Activated effector memory CD4-positive, alpha-beta T cell treated with Interleukin-2 at 50 U/mL for 16 hours (primary cell): ENCODE results near the gene KCNQ2.

Experiments
- DNase-seq: peaks from one replicate; pipeline ENCODE4 v3.0.0-alpha.2; 2020

KCNQ2 gene

DNA sequence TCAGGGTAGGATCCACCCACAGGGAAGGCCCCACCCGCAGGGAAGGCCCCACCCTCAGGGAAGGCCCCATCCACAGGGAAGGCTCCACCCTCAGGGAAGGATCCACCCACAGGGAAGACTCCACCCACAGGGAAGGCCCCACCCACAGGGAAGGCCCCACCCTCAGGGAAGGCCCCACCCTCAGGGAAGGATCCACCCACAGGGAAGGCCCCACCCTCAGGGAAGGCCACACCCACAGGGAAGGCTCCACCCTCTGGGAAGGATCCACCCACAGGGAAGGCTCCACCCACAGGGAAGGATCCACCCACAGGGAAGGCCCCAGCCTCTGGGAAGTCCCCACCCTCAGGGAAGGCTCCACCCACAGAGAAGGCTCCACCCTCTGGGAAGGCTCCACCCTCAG is 40.5 kb downstream of the KCNQ2 start:
- no peak for DNase-seq

DNA sequence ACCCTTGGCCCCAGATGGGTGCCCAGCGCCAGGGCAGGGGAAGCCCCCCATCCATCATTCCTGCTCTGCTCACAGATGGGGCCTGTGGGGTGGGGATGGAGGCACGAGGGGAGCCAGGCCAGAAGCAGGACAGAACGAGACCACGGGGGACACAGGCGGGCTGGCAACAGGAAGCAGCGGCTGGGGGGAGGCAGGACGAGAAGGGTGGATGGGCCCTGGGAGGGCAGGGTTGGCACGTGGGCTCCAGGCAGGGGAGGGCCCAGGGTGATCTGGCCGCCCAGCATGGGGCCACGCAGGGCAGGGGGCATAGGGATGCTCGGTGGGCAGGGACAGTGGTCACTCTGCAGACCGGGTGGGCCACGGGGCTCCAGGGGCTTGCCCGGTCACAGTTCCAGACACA is 41.6 kb downstream of the KCNQ2 start:
- no peak for DNase-seq

DNA sequence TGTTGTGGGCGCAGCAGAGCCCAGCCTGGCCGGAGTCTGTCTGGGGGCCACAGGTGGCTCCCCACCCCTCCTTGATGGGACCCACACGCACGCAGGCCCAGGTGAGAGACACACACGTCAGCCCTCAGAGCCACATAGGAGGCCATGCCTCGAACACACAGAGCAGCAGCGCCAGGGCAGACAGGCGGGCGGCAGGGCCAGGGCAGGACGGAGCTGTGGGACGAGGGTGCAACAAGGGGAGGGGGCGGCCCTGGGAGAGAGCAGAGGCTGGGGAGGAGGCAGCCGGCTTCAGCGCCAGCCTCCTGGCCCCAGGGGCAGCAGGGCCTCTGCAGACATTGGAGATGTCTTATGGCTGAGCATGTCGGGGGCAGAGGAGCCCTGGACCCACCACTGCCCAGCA is 42.5 kb downstream of the KCNQ2 start:
- DNase-seq: no peak

DNA sequence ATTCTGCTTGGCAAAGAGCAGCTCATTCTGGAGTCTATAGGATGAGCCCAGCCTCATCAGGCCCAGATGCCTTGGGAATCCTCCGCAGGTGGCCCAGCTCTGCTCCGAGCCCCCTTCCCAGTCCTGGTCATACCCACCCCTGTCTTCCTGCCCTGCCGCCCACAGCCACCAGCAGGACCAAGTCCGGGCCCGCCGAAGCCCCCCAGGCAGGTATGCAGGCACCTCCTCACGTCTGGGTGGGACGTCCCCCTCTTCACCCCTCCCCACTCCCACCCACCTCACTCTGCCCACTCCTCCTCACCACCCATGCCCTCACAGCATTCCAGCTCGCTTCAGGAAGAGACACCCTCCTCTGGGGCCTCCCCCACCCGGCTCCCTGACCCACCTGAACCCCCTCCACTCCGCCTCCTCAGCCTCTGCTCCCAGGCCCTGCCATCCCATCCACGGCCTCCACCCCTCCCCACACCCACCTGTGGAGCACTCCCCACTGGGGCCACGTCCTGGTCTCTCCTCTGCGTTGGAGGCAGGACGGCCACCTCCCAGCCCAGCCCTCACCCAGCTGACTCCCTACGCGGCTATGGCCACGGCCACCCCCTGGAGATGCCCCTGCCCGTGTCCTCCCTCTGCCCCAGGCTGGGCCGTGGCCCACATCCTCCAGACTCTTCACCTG is 43.4 kb downstream of the KCNQ2 start:
- no peak for DNase-seq

DNA sequence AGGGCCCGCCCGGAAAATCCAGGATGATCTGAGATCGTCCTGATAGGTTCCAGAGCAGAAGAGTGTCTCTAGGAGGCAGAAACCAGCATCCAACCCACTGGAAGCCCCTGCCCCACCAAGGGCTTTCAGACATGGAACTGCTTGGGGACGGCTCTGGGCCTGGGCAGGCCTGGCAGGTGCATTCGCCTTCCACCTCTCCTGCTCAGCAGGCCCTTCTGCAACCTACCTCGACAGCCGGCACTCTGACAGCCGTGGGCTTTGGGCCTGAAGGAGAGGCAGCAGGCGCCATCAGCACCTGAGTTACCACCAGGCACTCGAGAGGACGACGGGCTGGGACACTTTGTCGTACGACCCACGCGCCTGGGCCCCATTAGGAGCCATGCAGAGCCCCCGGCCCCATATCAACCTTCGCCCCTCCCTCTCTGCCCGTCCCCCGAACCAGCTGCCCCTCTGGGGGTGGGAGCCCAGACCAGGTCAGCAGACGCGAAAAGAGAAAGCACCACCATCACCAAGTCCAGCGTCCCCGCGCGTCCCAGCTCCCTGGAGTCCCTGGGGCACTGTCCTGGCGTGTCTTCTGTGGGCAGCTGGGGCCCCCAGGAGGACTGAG is 44.6 kb downstream of the KCNQ2 start:
- DNase-seq: no peak

DNA sequence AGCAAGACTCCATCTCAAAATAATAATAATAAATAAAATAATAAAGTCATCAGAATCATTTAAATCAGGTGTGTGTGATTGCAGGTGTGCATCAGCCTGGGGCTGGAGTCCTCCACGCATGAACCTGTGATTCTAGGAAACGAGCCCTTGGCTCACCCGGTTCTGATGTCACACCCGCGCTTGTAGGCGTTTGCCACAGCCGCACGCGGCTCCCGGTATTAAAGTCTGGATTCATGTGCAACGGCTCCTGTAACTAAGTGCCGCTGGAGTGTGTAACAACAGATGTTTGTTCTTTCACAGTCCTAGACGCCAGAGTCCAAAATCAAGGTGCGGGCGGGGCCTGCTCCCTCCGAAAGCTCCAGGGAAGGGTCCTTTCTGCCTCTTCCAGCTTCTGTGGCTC is 45.2 kb downstream of the KCNQ2 start:
- DNase-seq: no peak

DNA sequence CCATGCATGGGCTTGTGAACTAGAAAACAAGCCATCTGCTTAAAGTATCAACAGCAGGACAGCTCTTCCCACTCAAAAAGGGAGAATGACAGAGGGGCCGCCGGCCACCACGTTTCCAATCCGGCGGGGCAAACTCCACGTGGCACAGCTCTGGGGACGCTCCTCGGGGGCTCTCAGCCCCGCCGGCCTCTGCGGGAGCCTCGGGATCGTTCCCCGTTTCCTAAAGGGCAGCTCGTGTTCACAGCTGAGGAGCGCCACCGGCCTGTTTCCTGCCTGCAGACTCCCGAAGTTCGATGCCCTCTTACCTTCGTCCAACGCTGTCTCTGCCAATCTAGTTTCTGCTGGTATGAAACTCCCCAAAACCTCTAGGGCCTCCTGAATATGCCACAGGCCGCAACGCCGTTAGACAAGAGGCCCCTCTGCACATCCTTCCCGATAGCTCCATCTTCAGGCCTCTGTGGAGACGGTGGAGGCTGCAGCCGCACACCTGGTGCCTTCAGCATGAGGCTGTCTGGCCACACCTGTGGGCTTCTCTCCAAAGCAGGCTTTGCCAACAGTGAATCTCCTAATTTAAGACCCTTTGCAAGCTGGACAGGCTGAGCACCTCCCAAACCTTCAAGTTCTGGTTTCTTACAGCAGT is 46.5 kb downstream of the KCNQ2 start:
- DNase-seq: no peak

DNA sequence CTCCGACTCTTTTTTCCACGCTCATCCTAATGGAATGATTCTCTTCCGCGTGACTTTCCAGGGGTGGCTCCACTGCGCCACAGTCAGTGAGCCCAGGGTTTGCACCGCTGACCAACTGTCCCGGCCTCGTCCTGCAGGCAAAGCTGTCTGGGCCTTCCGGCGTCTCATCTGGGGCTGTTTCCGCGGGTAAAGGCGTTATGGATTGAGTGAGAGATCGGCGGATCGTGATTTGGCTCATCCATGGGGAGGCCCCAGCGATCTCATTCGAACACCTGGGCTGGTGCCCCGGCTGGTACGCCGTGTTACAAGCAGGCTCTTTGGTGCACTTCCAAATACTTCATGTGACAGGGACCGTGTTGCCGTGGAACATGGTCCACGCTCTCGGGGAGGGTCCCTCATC is 47.8 kb downstream of the KCNQ2 start:
- DNase-seq: no peak

DNA sequence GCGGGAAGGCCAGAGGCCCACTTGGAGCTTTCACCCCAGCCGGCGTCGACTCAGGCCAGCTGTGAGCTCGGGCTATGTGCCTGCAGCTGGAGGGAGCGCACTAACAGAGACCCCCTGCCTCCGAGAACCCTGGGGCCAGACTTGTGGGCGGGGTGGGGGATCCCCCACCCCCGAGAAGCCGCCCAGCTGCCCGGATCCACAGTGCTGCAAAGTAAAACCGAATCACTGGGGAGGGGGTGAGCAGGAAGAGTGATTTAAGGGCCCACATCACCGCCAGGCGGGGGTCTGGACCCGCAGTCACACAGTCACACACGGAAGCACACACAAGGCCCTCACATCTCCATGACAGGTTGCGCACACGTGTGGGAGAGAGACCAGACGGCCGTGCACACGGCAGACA is 48.7 kb downstream of the KCNQ2 start:
- DNase-seq: no peak

DNA sequence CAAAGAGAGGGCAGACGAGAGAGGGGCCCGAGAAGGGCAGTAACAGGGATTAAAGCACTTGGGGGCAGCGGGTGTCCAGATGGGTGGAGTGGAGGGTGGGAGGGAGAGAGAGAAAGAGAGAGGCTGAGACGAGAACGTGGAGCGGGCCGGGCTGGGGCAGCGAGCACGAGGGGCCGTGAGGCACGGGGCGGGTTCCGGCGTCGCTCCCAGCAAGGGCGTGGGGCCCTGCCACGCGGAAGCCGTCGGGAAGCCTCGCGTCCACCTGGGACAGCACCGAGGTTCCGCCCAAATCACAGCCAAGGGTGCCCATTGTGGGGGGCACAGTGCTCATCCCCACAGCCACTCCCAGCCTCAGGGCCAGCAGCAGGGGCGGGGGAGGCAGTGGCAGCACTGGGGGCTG is 49.8 kb downstream of the KCNQ2 start:
- no peak for DNase-seq

DNA sequence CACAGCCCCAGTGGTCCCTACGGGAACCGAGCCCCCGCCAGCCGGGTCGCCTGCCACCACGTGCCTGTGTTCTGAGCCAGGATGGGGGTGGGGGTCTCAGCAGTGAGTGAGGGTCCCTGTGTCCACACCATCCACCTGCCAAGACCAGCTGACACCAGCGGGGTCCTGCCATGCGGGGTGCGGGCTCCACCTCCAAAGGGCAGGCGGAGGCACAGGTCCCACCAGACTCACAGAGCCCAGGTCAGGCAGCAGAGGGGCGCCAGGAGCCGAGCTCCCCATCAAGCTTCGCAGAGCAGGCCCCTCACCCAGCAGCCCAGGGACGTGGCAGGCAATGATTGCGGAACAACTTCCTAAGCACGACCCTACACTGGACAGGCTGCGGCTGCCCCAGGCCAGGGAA is 50.5 kb downstream of the KCNQ2 start:
- no peak for DNase-seq

DNA sequence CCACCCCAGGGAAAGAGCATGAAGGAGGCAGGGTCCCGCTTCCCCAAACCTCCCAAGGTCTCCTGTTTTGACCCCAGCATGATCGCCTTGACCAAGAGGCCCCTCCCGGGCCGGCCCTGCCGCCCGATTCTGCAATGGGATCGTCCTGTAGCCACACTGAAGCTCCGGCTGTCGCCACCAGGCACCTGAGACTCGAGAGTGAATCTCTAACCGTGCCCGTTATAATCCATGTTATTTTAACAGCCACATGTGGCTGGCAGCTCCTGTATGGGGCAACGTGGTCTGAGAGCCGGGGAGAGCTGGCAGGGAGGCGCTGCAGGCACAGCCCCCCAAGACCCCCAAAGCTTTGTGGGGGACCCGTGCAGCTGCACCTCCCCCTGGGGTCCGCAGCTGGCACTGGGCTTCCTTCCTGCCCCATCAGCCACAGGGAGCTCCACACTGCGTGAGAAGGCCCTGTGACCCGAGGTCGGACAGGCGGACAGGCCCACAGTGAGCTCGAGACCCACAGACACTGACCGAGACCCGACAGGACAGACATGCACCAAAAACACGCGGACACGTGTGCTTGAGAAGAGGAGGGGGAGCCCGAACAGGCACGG is 51.3 kb downstream of the KCNQ2 start:
- no peak for DNase-seq

DNA sequence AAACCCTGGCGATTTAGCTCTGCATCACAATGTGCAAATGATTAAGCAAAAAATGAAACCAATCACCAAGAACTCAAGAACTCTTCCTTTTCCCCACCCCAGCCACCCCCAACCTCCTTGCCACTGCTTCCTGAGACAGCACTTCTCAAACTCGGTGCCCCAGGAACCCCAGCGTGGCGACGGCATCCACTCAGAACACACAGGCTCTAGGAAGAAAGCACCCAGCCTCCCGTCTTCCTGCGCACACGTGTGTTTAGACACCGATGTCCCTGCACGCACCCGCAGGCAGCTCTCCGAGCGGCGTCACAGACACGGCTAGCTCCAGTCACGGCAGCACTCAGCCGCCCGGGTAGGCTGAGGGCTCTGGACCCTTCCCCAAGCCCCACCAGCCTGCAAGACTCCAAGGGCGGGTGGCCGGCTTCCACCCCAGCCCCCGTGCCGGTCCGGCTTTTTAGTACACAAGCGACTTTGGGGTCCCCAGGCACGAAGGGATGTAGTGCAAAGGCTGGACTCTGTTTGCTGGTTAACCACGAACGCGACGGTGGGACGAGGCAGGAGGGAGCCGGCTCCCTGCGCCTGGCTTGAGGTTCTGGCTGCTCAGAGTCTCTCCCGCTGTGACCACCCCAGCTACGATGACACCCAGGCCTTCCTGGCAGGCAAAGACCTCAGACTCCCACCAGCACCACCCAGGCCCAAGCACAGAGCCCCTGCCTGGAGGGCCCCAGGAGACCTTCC is 51.9 kb downstream of the KCNQ2 start:
- DNase-seq: no peak

DNA sequence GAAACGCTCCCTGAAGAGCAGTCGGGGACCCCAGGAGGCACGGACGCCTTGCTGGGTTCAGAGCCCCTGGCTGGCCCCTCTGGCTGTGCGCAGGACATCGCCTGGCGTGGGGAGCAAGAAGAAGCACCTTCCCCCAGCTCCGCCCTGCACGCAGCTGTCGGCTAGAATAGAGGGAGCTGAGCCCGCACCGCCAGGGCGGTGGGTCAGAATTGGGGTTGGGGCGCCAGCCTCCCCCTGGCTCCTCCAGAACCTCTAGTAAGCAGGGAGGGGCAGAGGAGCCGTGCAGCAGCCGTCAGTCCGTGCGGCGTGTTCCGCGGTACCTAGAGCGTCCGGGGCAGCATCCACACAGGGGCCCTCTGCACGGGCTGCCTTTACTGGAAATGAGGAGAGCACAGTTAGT is 53.2 kb downstream of the KCNQ2 start:
- no peak for DNase-seq

DNA sequence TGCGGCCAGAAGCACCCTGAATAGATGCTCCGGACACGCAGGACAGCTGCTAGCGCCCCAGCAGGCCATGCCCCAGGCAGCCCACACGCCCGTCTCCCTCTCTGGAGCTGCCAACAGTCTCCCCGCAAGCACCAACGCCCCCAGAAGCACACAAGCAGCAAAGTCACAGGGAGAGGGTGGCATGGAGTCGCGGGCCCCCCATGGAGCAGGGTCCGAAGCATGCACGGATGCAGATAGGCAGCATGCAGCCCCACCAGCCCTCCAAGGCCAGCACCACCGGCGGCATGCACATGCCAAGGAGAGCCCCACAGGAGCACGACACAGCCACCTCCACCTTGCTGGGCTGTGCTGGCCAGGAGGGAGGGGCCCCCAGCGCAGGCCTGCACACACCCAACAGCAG is 53.8 kb downstream of the KCNQ2 start:
- DNase-seq: no peak

DNA sequence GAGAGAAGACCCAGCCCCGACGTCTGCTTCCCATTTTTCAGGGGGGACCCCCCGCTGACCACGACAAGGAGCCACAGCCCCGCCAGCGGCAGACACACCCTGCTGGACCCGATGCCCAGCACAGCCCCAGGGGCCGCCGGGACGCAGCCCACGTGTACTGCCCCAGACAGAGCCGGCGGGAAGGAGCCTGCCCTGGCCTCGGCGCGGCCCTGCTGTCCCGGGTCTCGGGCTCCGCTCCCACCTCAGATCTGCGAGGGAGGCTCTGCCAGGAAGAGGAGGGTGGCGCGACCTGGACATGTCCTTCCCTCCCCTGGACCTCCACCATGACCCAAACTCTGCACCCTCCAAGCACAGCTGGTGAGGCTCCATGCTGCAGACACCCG is 54.7 kb downstream of the KCNQ2 start:
- DNase-seq: no peak

DNA sequence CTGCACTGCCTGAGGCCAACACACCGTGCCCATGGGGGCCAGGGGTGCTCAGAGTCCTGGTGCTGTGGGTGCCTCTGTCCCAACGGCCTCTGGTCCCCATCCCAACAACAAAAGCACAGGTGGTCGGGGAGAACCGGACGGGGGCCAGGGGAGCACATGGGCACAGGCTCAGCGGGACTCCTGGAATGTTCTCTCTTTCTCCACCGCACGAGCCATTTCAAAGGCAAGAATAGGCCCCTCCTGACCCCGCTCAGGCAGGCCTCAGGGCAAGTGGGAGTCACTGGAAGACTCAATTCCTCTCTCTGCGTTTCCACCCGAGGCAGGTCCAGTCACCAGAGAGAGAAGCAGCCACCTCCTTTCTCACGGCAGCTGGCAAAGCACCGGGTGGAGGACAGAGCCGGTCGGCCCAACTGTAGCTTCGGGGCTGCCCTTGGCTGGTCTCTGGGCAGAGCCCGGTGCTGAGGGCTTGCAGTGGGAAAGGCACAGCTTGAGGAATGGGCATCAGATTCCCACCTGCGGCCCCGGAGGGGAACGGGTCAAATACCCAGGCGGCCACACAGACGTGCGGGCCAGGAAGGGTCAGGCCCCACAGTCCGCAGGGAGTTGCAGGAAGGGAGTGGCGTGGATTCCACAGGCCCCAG is 55.2 kb downstream of the KCNQ2 start:
- DNase-seq: no peak

DNA sequence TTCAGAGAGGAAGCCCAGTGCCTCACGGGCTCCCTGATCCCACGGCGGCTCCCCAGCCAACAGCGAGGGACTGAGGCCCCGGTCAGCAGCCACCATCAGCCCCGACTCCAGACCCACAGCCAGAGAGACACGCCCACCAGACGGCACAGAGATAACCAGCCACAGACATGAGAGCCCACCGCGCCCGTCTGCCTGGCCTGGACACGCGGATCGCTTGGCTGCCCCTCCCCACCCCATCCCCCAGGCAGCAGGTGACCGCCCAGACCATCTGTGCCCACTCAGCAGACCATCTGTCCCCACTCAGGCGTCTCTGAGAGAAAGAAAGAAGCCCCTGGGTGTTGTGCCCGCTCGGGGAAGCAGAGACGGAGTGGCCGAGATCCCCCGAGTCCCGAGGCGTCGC is 55.8 kb downstream of the KCNQ2 start:
- no peak for DNase-seq

DNA sequence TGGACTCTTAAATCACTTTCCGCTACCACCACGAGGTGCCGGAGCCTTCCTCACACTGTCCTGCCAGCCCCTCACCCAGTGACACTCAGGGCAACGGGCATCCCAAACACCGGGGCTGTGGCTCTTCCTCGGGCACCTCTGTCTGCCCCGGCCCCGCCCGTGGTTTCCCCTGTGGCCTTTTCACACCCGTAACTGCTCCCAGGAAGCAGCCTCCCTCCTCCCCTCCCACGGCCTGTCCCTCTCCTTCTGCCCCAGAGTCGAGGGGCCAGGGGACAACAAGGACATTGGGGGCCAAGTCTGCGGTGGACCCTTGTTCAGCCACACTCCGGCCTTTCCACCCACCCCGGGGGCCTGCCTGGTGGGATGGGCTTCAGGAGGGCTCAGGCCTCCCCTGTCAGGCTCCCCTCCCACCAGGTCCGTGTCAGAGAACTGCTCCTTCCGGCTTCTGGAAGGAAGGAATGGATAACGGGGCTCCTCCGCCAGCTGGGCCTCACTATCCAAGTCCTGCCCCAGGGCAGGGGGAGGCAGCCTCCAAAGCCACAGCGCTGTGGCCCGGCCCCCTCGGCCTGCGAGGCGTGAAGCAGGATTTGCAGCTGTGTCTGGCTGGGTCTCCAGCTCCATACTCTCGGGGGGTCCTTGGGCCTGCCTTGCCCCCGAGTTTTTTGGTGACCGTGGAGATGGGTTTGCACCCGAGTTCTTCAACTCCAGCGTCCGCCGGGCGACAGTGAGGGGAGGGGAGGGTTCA is 56.6 kb downstream of the KCNQ2 start:
- no peak for DNase-seq

DNA sequence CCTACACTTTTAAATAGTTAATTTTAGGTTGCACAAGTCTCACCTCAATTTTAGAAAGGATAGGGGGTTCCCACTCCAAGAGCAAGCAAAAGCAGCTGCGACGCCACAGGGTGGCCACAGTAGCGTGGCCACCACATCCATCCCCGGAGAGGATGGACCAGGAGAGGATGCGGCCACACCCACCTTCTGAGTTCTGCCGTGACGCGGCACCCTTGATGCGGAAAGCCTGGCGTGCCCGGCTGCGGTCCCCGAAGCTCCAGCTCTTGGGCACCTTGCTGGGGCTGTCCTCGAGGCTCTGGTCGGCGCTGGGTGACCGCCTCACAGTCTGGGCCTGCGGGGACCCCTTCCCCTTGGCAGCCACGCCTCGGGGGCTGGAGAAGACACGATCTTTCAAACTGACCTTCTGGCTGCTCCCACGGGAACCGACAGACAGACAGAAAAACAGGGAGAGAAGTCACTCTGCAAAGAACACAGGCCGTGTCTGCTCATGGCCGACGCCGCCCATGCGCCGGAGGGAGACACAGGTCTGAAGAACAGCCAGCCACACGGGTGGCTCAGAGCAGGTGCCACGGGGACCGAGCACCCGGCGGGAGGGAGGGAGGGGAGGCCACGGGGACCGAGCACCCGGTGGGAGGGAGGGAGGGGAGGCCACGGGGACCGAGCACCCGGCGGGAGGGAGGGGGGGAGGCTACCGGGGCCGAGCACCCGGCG is 57.6 kb downstream of the KCNQ2 start:
- no peak for DNase-seq

DNA sequence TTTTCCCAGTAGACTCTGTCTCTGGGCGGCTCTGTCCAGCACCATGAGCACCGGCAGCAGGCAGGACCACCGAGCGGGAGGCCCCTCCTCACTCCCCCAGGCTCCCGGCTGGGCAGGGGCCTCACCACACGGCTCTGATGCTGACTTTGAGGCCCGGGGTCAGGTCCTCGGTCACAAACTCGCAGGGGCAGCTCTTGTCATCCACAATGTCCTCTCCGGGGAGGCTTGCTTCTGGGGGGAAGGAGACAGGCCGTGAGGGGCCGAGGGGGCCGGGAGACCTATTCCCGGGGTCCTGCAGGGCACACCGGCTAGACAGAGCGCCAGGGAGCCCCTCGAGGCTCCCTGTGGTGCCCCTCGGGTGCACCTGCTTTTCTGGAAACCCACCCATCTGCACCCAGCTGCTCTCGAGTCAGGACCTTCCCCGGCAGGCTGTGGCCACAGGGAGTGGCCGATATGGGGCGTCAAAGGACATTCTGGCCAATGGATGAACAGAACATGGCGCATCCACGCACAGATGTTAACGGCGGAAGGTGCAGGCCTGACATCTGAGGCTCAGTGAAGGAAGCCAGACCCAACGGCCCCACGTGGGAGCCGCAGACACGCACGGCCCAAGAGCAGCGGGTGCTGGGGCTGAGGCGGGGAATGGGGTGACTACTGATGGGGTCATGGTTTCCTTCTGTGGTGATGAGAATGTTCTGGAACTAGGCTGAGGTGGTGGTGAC is 58.3 kb downstream of the KCNQ2 start:
- no peak for DNase-seq
